NCI-H2196 treated with DMSO at 0.1 percent for 48 hours (cell line): ENCODE measurements around the gene TNNT1.
"Not testable (repeated sequence)": the region's sequence is repeated elsewhere in the genome, so short reads cannot be mapped to it uniquely, and the experiment has no call there.

Experiments used
- DNase-seq: peaks from one replicate; lab custom pipeline; 2025; ENCODE audit not compliant: unreplicated experiment; lab: John Stamatoyannopoulos, UW

Gene TNNT1

GRCh38 chr19:55112246-55112776 lies 36.7 kb downstream of the TNNT1 start:
- DNase-seq, result no peak

GRCh38 chr19:55111238-55111831 lies 37.7 kb downstream of the TNNT1 start:
- DNase-seq, result no peak

- no peak for DNase-seq
These were observed 39.3 kb downstream of the TNNT1 start for GRCh38 chr19:55109527-55110291.

GRCh38 chr19:55107252-55107651 lies 41.8 kb downstream of the TNNT1 start:
- DNase-seq, result not testable (repeated sequence)

- no peak for DNase-seq
These were observed 42.4 kb downstream of the TNNT1 start for GRCh38 chr19:55106591-55106990.

GRCh38 chr19:55105237-55105636 lies 43.8 kb downstream of the TNNT1 start:
- DNase-seq, result no peak

- no peak for DNase-seq
These were observed 45.8 kb downstream of the TNNT1 start for GRCh38 chr19:55103190-55103589.

- no peak for DNase-seq
These were observed 47.7 kb downstream of the TNNT1 start for GRCh38 chr19:55101261-55101660.

GRCh38 chr19:55099557-55100506 lies 49.2 kb downstream of the TNNT1 start:
- DNase-seq, result no peak

GRCh38 chr19:55098716-55099556 lies 50.1 kb downstream of the TNNT1 start:
- DNase-seq, result no peak

GRCh38 chr19:55097864-55098715 lies 50.9 kb downstream of the TNNT1 start:
- DNase-seq, result no peak

GRCh38 chr19:55096061-55096701 lies 52.8 kb downstream of the TNNT1 start:
- no peak for DNase-seq

GRCh38 chr19:55095260-55096060 lies 53.5 kb downstream of the TNNT1 start:
- DNase-seq, result no peak

GRCh38 chr19:55094456-55095259 lies 54.3 kb downstream of the TNNT1 start:
- DNase-seq, result no peak

- no peak for DNase-seq
These were observed 56.3 kb downstream of the TNNT1 start for GRCh38 chr19:55092423-55093318.

GRCh38 chr19:55091955-55092354 lies 57.1 kb downstream of the TNNT1 start:
- no peak for DNase-seq
